ENCODE results near the gene HAGHL.
"Not testable (repeated sequence)": the region's sequence is repeated elsewhere in the genome, so short reads cannot be mapped to it uniquely, and the experiment has no call there.

HAGHL gene

DNA sequence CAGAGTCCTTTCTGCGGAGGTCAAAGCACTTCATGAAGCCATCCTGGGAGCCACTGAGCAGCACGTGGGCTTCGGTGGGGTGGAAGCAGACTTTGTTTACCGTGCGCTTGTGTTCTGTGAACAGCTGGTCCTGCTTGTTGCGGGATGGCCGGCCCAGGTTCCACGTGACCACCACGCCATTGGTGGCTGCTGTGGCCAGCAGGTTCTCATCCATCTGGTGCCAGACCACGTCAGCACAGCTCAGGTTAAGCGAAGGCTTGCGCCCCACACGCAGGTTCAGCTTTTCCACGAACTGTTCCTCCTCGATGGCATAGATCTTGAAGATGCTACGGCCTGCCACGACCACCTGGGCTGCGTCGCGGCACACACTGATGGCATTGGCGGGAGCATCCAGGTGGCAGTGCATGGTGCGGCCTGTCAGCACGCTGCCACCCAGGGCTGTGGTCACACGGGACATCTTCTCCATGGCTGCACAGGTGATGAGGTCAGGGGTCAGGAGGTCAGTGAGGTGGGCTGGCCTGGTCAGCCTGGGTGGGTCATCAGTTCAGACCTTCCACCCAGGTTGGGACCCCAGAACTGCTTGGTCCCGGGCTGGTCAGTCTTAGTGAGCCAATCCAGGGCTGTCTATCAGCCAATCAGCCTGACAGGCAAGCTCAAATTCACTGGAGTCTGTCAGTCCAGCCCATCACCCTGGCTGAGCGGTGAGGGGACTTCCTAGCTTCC lies 37.6 kb upstream of the HAGHL start:
- no peak for DNase-seq

DNA sequence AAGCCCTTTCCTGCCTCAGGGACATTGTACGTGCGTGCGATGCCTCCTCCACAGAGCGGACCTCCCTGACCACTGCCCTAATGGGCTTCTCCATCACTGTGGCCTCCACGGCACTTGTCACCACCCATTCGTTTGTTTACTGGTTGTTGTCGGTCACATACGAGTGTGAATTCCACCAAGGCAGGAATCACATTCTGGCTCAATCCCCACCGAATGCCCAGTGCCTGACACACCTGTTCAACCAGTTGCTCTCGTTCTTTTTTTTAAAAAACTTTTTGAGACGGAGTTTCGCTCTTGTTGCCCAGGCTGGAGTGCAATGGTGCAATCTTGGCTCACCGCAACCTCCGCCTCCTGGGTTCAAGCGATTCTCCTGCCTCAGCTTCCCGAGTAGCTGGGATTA lies 35.7 kb upstream of the HAGHL start:
- DNase-seq, result not testable (repeated sequence)

DNA sequence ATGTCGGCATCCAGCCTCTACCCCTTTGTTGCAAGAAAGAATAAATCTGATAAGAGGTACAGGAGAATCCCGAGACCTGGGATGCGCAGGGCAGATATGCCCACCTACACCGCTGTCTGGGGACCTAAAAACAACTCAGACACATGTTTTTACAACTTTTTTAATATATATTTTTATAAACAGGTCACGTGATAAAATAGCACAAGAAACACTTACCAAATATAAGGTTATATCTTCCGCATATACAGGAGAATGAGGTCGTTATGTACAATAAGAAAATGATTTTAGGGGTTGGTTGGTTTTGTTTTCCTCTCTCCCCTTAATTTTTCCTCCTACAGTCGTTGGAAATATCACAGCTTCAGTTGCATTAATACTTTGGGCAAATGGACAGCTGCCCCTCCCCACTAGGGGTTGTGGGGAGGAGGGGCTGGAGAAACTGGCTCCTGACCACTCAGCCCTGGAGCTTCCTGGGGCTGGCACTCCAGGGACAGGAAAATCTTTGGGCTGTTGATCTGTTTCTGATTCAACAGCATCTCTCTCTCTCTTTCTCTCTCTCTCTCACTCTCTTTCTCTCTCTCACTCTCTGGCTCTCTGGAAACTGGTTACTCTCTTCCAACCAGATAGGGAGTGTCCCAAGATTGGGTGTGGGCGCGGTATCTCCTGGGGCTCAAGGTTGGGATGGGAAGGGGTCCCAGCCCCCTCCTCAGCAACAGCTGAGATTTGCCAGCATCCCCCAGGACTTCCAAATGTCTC lies 34.4 kb upstream of the HAGHL start:
- DNase-seq, result no peak

DNA sequence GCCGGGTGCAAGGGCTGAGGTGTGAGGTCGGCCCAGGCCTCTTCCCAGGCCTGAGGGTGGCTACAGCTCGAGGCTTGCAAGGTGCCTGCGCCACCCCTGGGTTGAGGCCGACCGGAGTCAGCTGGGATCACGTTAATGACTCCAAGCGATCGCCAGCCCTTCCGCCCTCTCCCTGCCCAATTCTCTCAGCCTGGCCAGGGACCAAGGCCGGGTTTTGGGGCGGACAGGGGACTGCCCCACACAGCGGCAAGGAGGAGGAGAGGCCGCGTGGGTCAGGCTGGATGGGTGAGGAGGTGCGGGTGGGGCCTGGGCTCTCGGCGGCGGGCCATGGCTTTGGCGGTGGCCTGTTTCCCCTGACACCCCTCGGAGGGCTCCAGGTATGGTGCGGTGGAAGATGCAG lies 33.5 kb upstream of the HAGHL start:
- no peak for DNase-seq

DNA sequence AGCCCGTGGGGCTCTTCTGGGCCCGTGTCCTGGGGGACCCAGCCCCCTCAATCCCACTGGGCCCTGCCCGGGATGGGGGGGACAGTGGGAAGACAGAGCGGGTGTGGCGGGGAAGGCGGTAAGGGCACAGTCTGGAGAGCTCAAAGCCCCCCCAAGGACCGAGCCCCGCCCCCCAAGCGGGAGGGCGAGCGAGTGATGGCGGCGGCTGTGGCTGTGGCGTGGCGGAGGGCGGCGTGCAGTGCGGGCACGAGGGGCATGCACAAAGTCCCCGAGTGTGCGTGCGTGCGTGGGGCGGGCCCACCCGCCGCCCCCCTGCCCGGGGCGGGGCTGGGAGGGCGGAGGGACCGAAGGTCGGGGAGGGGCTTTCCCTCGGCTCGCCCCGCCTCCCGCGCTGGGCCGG lies 33.1 kb upstream of the HAGHL start:
- DNase-seq, result no peak

DNA sequence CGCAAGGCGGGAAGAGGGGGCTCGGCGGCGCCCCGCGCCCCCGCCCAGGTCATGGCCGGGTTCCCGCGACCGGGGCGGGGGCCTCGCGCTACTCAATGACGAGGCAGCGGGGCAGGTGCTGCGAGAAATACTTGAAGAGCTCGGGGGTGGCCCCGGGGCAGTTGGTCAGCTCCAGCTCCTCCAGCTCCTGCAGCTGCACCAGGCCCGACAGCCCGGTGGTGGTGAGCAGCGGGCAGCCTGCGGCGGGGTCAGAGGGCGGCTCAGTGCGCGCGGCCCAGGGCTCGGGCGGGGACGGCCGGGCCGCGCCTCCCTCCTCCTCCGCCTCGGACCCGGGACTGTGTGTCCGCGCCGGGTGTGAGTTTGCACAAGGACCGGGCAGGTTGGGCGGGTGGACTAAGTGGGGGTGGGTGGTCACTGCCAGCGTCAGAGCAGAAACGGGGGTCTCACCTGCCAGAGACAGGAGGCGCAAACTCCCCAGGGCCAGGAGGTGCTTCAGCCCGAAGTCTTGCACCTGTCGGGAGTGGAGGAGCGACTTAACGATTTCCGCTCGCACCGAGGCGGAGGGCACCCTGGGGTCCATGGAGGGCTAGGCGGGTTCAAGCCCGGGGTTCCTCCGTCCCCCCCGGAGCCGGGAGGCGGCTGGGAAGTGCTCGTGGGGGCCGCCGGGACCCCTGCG lies 32.6 kb upstream of the HAGHL start:
- no peak for DNase-seq

DNA sequence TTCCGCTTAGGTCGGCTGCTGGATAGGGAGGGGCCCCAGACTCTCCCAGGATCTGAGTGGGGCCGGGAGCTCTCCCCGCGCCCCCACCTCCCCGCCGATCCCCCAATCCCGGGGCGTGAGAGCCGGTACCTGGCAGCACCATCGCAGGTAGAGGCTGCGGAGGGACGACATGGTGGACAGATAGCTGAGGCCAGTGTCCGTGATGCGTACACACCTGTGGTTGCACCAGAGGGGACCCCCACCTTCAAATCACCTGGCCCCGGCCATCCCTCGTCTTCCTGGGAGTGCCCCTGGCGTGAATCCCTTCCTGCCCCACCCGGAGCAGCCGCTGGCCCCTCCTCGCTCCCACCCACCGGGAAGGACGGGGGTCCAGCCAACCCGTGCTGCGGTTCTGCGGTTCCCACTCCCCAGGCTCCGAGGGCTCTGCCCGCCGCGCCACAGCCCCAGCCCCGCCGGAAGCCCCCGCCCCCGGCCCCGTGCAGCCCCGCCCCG lies 32.0 kb upstream of the HAGHL start:
- DNase-seq, result no peak

DNA sequence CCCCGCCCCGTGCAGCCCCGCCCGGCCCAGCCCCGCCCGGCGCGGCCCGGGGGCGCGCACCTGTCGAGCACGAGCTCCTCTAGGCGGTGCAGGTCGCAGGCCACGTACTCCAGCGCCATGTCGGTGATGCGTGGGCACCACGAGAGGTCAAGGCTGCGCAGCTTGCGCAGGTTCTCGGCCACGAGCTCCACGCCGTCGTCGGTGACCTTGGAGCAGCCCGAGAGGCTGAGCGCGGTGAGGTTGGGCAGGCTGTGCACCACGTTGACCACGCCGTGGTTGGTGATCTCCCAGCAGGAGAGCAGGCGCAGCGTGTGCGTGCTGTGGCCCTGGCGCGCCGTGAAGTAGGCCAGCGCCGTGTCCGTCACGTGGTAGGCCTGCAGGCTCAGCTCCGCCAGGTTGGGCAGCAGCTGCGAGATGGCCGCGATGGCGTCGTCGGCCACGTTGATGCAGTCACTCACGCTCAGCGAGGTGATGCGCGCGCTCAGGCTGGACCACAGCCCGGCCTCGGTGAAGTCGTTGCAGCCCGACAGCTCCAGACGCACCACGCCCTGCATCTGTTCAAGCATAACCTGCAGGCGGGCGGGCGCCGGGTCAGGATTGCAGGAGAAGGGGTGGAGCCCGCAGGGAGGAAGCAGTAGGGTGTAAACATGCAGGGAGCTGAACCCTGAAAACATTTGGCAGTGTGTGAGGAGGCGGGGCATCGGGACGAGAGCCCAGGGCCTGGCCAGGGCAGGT lies 31.4 kb upstream of the HAGHL start:
- DNase-seq, result no peak

DNA sequence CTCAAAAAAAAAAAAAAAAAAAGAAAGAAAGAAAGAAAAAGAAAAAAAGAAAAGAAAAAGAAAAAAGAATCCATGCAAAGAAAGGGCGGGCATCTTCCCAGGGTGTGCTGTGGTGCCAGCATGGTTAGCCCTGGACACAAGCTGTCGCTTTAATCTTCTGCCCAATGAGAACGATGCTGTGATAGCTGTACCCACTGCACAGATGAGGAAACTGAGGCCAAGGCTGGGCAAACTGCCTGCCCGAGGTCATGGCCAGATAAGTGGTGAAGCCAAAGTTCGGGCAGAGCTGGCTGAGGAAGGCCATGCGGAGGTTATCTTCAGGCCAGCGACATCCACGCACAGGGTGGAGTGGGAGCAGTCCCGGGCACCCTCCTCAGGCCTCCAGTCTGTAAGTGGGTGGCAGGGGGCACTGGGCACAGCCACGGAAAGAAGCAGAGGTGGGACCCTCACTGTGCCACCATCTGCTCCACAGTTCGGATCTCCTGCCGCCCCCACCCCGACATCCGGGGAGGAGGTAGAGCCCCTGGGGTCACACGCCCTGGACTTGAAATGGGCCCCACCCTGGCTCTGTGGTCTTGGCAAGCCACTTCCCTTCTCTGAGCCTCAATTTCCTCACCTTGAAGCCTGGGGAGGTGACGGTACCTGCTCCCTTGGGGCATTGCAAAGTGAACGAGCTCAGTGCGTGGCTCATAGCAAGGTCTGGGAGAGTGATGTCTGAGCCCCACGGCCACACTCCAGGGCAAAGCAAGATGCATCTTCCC lies 27.8 kb upstream of the HAGHL start:
- no peak for DNase-seq

DNA sequence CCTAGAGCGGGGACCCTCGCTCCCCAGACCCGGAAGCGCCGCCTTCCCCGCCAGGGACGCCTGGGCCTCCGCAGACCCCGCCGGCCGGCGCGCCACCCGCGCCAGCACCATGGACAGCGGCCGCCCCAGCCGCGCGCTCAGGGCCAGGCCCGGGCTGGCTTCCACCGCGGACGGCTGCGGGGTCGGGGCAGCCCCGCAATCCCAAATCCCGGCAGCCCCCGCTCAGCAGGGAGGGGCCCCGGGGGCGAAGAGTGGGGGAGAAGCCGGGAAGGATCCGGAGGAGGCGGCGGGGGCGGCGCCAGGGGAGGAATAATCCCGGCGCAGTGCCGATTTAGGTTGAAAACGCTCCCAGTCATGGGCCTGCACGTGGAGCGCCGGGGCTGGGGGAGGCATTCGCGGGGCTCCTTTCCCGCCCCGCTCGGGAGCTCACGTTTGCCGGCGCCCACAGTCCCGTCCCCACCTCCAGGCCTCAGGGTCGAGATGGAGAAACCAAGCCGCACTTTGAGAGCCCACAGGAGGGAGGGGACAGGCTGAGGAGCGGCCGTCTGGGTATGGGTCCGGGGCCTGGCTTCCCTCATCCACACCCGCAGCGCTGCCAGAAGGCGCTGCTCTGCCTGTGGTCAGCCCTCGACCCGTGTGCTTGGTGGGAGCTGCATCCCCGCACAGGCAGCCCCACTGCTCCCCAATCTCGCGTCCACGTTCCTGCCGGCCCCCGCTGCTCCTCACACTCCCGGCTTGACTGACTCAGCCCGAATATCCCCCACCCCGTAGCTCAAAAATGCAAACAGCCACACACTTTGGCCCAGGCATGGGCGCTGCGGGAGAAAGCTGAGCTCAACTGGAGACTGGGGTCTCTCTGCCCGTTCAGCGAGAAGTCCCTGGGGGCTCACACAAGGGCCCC lies 26.0 kb upstream of the HAGHL start:
- DNase-seq, result no peak

DNA sequence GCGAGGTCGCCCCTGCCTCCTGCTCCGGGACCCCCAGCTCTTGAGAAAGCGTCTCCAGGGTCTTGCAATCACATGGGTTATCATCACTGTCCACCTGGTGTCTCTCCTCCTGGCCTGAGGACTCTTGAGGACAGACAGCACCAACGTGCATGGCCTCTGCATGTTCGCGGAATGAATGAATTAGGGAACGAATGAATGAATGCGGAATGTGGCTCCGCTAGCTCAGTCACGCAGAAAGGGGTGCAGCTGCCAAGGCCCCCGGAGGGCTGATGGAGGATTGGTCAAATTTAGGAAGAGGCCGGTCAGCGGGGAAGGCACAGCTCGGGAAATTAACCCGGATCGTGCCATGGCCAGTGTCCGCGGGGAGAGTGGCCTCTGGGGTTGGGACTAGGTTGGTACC lies 24.6 kb upstream of the HAGHL start:
- DNase-seq, result no peak

DNA sequence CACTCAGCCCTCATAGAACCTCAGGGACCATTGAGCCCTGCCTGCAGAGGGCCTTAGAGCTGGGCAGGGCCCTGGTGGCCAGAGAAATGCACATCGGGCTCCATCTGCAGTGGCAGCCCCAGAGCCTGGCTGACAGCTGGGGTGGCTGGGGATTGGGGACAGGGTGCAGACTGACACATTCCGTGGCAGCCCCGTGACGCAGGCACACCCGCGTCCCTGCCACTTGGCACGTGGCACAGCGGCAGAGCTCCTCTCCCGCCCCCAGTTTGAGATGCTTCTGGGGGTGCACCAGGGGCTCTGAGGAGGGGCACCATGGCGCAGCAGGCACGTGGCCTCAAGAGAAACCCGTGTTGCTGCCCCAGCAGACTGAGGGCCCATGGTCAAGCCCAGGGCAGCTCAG lies 23.5 kb upstream of the HAGHL start:
- no peak for DNase-seq

DNA sequence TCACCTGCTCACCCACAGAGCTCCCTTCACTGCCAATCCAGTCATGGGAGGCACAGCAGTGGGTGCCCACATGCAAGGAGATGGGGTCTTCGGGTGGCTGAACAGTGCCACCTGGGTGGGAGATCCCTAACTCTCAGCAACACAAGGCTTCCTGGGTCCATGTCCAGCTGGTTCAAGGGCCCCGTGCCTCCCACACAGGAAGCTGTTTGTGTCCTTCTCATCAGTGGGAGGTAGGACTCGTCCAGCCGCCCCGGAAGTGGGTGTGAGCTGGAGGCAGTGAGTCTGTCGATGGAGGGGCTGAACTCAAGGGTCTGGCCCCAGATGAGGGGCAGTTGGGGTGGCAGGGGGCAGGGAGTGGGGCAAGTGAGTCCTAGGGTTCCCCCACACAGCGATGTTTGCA lies 22.9 kb upstream of the HAGHL start:
- no peak for DNase-seq

DNA sequence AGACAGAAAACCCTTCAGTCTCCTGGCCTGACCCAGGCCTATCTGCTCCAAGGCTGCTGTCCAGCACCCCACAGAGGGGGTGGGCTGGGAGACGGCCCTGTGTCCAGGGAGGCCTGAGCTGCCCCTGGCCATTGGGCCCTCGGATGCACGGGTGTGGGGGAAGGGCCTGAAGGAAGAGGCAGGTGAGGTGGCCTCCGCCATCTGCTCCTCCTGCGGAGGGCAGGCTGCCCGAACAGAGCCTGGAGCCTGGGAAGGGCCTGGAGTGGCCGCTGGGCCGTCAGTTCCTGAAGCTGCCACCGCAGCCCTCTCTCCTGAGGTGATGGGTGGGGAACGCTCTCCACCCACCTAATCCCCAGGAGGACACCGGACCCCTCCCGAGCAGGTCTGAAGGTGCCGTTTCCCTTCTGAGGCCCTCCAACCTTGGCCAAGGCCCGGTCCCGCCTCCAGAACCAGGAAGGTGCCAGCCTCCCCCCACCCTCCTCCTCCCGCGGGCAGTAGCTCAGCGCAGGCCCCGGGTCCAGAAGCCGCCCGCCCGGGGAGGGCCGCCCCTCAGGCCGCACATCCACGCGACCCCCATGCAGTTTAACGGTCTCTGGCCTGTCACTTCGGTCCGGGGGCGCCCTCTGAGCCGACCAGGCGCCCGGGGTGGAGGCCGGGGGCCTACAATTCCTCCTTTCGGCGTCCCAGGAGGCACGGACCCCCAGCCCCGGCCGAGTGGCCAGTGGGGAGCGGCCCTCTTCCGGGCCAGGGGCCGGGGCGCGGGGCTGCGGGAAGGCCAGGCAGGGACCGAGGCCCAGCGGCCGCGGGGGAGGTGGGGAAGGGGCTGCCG lies 22.1 kb upstream of the HAGHL start:
- DNase-seq, result no peak

DNA sequence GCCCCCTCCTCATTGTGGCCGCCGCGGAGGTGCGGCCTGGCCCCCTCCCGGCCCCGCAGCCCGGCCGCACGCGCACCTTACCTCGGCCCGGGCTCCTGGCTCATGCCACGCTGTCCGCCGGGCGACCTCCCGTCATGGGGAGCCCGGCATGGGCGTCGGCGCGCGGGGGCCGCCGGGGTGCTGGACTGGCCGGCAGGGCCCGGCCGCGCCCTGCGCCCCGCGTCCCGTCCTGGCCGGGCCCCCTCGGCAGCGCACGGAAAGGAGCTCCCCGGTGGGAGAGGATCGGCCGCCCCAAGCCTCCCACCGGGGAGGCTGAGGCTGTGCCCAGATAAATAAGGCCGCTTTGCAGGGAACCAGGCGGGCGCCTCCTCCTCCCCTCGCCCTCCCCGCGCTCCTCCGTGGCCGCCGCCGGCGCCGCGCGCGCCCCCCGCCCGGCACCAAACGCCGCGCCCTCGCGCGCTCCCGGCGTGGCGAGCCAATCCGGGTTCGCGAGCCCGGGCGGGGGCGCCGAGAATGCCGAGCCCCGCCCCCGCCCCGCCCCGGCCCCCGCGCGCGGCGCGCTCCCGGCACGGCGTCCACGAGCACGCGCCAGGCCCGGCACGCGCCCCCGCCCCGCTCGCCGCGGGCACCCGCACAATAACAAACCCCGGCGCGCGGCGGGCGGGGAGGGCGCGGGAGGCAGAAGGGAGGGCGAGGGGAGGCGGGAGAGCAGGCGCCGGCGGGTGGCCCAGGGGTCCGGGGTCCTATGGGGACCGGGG lies 21.3 kb upstream of the HAGHL start, which contains the start of gene FBXL16:
FBXL16 (minus strand) TSS at position 371 of the 758 bp plus-strand sequence. CDS start 8,396 bp downstream, outside the sequence.
- DNase-seq, result no peak

DNA sequence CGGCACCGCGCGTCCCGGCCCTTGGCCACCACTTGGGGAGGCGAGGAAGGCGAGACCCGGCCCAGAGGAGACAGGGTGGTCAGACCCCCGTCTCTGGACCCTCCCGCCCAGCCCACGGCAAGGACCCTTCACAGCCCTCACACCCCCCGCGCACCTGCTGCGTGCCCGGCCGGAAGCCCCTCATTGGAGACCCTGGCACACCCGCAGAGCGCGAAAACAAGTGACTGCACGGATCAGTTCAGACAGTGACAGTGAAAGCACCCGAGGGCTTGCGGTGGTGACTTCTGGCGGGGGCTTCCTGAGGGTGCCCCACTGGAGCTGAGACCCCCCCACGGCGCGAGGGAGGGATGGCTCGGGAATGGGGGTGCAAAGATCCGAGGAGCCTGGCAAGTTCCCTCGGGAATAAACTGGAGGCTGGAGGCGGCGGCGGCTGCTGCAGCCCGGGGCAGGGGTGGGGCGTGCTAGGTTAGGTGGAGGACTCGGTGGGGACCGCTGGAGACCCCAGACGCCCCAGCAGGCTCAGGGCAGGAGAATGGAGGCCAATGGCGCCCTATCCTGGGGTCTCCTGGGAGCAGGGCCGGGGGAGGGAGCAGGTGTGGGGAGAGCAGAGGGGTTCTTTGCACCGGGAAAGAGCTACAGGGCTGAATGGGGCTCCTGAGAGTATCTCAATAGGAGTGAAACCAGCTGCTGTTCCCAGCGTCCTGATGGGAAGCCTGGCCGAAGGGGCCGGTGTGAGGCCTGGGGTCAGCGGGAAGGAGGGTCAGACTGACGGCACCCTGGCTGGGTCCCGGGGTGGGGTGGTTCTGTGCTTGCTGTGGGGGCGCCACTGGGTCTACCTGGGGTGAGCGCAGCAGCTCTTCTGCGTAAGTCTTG lies 20.5 kb upstream of the HAGHL start:
- DNase-seq, result no peak

DNA sequence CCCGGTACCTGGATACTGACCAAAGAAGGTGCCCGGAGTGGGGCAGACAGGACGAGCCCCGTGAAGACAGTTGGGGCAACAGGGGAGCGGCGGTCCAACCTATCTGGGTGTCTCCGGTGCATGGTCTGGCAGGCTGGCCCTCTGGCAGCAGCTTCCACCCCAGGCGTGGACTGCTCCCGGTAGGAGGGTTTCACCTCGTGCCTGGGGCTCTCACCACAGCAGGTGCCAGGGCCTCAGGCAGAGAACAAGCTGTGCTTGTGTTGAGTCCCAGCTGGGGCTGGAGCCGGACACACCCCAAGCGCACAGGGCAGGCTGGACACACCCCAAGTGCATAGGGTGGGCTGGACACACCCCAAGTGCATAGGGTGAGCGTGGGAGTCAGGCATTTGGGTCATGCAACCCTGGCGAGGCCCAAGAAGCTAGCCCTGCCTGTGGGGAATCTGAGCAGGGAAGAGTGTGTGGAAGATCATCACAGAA lies 19.8 kb upstream of the HAGHL start:
- no peak for DNase-seq

DNA sequence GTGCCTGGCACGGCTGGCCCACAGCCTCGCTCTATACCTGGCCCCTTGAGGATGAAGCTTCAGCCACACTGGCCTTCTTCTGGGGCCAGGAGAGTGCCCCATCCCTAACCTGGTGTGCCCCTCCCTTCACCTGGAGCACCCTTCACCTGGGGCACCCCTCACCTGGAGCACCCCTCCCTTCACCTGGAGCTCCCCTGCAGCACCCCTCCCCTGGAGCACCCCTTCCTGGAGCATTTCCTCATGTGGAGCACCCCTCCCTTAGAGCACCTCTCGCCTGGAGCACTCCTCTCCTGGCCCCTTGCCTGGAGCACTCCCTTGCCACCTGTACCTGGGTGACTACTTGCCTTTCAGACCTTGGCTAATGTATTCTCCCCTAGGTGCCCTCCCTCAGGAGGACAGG lies 18.9 kb upstream of the HAGHL start:
- no peak for DNase-seq
